ENCODE measurements around the gene RYR1. TPM values are rescaled to one million over a fixed set of nuclear protein-coding genes. Genes with fewer than 3 reads are reported as not detected.

RYR1 gene
- total and polyA plus RNA-seq, 2 of the 8 experiments (the other 6 are each of a cell fraction or from before 2014, with no cell fraction given), result 5.8 to 11.8 TPM

DNA sequence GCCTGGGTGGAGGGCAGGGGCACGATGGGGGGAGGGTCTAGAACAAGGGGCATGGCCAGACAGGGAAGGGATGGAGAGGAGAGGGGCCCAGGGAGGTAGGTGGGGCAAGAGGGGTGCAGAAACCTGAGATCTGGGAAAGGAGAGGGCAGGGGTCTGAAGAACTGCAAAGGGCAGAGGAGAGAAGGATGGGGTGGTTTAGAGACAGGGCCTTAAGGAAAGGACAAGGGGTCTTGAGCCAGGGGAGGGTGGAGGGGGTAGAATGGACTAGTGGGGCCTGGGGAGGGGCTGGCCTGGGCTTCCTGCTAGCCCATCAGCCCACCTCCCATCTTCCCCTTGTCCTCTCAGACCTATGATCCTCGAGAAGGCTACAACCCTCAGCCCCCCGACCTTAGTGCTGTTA, 72.5 kb downstream of the RYR1 start:
- Histone ChIP-seq H3K27me3 (replicated peaks in 1 of 4; ENCODE audit: control insufficient read depth in 3 of 4, extremely low read depth in 1 of 4, insufficient read depth in 3 of 4, low read length in 3 of 4) (no peaks in the 10 kb centered on the region), H2BK20ac (ENCODE audit: low read length) (no peak overlapping the region), H2BK5ac (ENCODE audit: low read depth, low read length) (no peak overlapping the region), H4K20me1 (replicated peaks in 1 of 2; ENCODE audit: control insufficient read depth in 1 of 2, insufficient read depth in 2 of 2, low read length in 2 of 2) (no peaks in the 10 kb centered on the region), H2BK120ac (replicated peaks; ENCODE audit: low read depth, low read length) (no peak overlapping the region), H3K56ac (replicated peaks; ENCODE audit: insufficient read length, low read depth, low read length) (no peak overlapping the region), H3K4me1 (replicated peaks in 1 of 4; ENCODE audit: control insufficient read depth in 3 of 4, insufficient read depth in 4 of 4, low read length in 3 of 4) (peaks cover 0 to 12% (median 2%) of the 10 kb centered on the region in 4 experiments; a peak in 3 of 7 replicates), H3K79me1 (ENCODE audit: low read depth, low read length) (no peaks in the 10 kb centered on the region), H3K4me2 (ENCODE audit: insufficient read depth in 1 of 2, low read depth in 2 of 2, low read length in 2 of 2) (no peak overlapping the region), H3K23me2 (ENCODE audit: low read depth, low read length) (no peaks in the 10 kb centered on the region), H2BK12ac (ENCODE audit: low read depth, low read length) (no peak overlapping the region), H3K4ac (replicated peaks; ENCODE audit: insufficient read length, low read depth, low read length) (no peak overlapping the region), H4K91ac (replicated peaks; ENCODE audit: insufficient read length, low read length) (no peak overlapping the region), H3K36me3 (ENCODE audit: control insufficient read depth in 2 of 4, insufficient read depth in 4 of 4, low read length in 3 of 4) (peaks cover 5 to 23% (median 12%) of the 10 kb centered on the region in 4 experiments; a peak in 7 of 8 replicates), H4K5ac (ENCODE audit: insufficient read length, low read depth, low read length) (no peak overlapping the region), H3K27ac (ENCODE audit: low read depth, low read length) (no peak overlapping the region), H3K9ac (replicated peaks in 1 of 4; ENCODE audit: extremely low read depth in 1 of 4, low read depth in 3 of 4, low read length in 3 of 4) (no peak overlapping the region), H3K23ac (ENCODE audit: insufficient read length) (no peak overlapping the region), H2AK5ac (ENCODE audit: low read depth, low read length) (no peak overlapping the region), H2AFZ (ENCODE audit: low read length) (no peak overlapping the region), H3K4me3 (ENCODE audit: extremely low read depth in 1 of 4, insufficient read depth in 2 of 4, low read depth in 3 of 4, low read length in 4 of 4) (no peak overlapping the region), H2BK15ac (ENCODE audit: low read length) (no peak overlapping the region), H3K79me2 (ENCODE audit: control insufficient read depth in 1 of 2, insufficient read depth in 2 of 2, low read length in 2 of 2) (no peaks in the 10 kb centered on the region), H3K18ac (ENCODE audit: extremely low read depth, low read length) (no peak overlapping the region), H3K9me3 (ENCODE audit: insufficient read depth in 2 of 2, low read depth in 1 of 2, low read length in 1 of 2) (no peaks in the 10 kb centered on the region), H3K14ac (ENCODE audit: insufficient read length) (no peak overlapping the region), H4K8ac (ENCODE audit: extremely low read depth, insufficient read depth, low read length) (no peak overlapping the region)
- ChIA-PET POLR2A (ENCODE audit: partially characterized antibody) (interaction anchor here (1.3 kb wide), 1 partner anchor 10 kb away, joined by 9 read pairs; no protein-coding TSS in a partner anchor), CTCF (ENCODE audit: partially characterized antibody) (no interaction called here)
- 100% methylated on average over 2 of the region's 3 CpGs; no CpG with 5 or more reads in 1 of the 2 experiments for WGBS, 2 experiments (ENCODE audit: extremely low coverage in 1 of 2, insufficient coverage in 1 of 2, insufficient read length in 1 of 2, insufficient replicate concordance in 2 of 2, low coverage in 1 of 2, low lambda C conversion rate in 2 of 2, missing lambda C conversion rate in 1 of 2)
- no peak for DNase-seq (ENCODE audit: low read depth in 1 of 2, low spot score in 2 of 2)
- TF ChIP-seq, protein P1, sequence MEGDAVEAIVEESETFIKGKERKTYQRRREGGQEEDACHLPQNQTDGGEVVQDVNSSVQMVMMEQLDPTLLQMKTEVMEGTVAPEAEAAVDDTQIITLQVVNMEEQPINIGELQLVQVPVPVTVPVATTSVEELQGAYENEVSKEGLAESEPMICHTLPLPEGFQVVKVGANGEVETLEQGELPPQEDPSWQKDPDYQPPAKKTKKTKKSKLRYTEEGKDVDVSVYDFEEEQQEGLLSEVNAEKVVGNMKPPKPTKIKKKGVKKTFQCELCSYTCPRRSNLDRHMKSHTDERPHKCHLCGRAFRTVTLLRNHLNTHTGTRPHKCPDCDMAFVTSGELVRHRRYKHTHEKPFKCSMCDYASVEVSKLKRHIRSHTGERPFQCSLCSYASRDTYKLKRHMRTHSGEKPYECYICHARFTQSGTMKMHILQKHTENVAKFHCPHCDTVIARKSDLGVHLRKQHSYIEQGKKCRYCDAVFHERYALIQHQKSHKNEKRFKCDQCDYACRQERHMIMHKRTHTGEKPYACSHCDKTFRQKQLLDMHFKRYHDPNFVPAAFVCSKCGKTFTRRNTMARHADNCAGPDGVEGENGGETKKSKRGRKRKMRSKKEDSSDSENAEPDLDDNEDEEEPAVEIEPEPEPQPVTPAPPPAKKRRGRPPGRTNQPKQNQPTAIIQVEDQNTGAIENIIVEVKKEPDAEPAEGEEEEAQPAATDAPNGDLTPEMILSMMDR (IDR thresholded peaks at IDR 0.05; ENCODE audit: control extremely low read depth in 1 of 3, insufficient read depth in 1 of 3, low read depth in 1 of 3, low read length in 3 of 3), result no peak
- TF ChIP-seq, protein P2, sequence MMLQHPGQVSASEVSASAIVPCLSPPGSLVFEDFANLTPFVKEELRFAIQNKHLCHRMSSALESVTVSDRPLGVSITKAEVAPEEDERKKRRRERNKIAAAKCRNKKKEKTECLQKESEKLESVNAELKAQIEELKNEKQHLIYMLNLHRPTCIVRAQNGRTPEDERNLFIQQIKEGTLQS (IDR thresholded peaks at IDR 0.05; ENCODE audit: insufficient read depth, low read depth, low read length), result no peak
- no peak for TF ChIP-seq CHD2 (IDR thresholded peaks at IDR 0.05; ENCODE audit: low read length)
- TF ChIP-seq, protein P3, sequence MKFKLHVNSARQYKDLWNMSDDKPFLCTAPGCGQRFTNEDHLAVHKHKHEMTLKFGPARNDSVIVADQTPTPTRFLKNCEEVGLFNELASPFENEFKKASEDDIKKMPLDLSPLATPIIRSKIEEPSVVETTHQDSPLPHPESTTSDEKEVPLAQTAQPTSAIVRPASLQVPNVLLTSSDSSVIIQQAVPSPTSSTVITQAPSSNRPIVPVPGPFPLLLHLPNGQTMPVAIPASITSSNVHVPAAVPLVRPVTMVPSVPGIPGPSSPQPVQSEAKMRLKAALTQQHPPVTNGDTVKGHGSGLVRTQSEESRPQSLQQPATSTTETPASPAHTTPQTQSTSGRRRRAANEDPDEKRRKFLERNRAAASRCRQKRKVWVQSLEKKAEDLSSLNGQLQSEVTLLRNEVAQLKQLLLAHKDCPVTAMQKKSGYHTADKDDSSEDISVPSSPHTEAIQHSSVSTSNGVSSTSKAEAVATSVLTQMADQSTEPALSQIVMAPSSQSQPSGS (IDR thresholded peaks at IDR 0.05; ENCODE audit: low read length), result no peak
- no peak for TF ChIP-seq POU5F1 (IDR thresholded peaks at IDR 0.05; ENCODE audit: low read depth, low read length)
- no peak for TF ChIP-seq TBP (IDR thresholded peaks at IDR 0.05; ENCODE audit: low read depth, low read length)
- no peak for FAIRE-seq
